HL-60 (cell line): ENCODE data around the gene TGFBR3L.

ENCODE experiments used
- DNase-seq, 2 experiments: peaks; one replicate each; pipeline ENCODE4 v3.0.0-alpha.2; 2010 to 2020; ENCODE audit warnings: low read depth in 1 of 2, low spot score in 1 of 2
- H3K27ac ChIP-seq: fragments of 250-450 bp; sonication (Bioruptor Pico); replicated peaks from 2 replicates; pipeline ENCODE4 v1.5.1; 2020; ENCODE audit warnings: mild to moderate bottlenecking, moderate library complexity
- H3K27me3 ChIP-seq: fragments of 250-450 bp; sonication (Bioruptor Pico); 2 replicates; pipeline ENCODE4 v1.5.1; 2021; ENCODE audit warnings: mild to moderate bottlenecking, moderate library complexity; ENCODE audit not compliant: insufficient read depth, poor library complexity, severe bottlenecking
- H3K4me3 ChIP-seq: replicated peaks from 2 replicates; pipeline ENCODE4 v1.5.1; 2011; ENCODE audit warnings: mild to moderate bottlenecking, control low read depth, low read length; ENCODE audit not compliant: insufficient read depth
- CTCF ChIP-seq: IDR thresholded peaks from one replicate; pipeline ENCODE4 v1.5.1; 2011; ENCODE audit warnings: low read length, control low read depth, inconsistent platforms; ENCODE audit not compliant: insufficient read depth
- GABPA ChIP-seq: IDR thresholded peaks from 2 replicates; pipeline ENCODE4 v1.6.1; 2012; ENCODE audit warnings: low read depth
- POLR2AphosphoS5 ChIP-seq: IDR thresholded peaks from 2 replicates; pipeline ENCODE4 v1.6.1; 2012; ENCODE audit warnings: low read depth
- REST ChIP-seq: IDR thresholded peaks from 2 replicates; pipeline ENCODE4 v1.6.1; 2012; ENCODE audit warnings: low read depth; ENCODE audit not compliant: insufficient replicate concordance
- SPI1 ChIP-seq: IDR thresholded peaks from 2 replicates; pipeline ENCODE4 v1.6.1; 2012; ENCODE audit warnings: low read depth, mild to moderate bottlenecking, borderline replicate concordance

Gene TGFBR3L

GRCh38 chr19:7898967-7899366 lies 15.7 kb upstream of the TGFBR3L start:
- Histone ChIP-seq H3K4me3 (no peak overlapping the region), H3K27ac (no peak overlapping the region), H3K27me3 (no peaks in the 10 kb centered on the region)
- no peak for DNase-seq
- TF ChIP-seq POLR2AphosphoS5: no peak
- TF ChIP-seq CTCF: no peak
- TF ChIP-seq GABPA: no peak
- no peak for TF ChIP-seq REST
- no peak for TF ChIP-seq SPI1

- H3K4me3 ChIP-seq: no peak overlapping the region
These were observed 14.8 kb upstream of the TGFBR3L start for GRCh38 chr19:7899751-7900378.

More at GRCh38 chr19:7899751-7900378, 14.8 kb upstream of the TGFBR3L start:
- H3K27me3 ChIP-seq: no peaks in the 10 kb centered on the region
- no peak for DNase-seq
- TF ChIP-seq POLR2AphosphoS5: no peak
- TF ChIP-seq REST: no peak
- TF ChIP-seq SPI1: no peak
- TF ChIP-seq GABPA: no peak
- TF ChIP-seq CTCF: no peak
- H3K27ac ChIP-seq: no peak overlapping the region
